Activated gamma-delta T cell (primary cell): ENCODE measurements around the gene CT45A6.
"Not testable (repeated sequence)": the region's sequence is repeated elsewhere in the genome, so short reads cannot be mapped to it uniquely, and the experiment has no call there.

Experiments
- DNase-seq: peaks from one replicate; lab custom pipeline; 2025; lab: John Stamatoyannopoulos, UW
- total RNA-seq, 2 donors: gene quantifications; one replicate each; lab custom pipeline; 2026; lab: John Stamatoyannopoulos, UW

The CT45A6 gene, protein sequence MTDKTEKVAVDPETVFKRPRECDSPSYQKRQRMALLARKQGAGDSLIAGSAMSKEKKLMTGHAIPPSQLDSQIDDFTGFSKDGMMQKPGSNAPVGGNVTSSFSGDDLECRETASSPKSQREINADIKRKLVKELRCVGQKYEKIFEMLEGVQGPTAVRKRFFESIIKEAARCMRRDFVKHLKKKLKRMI
- total RNA-seq: 0 reads per million in 2 donors

DNA sequence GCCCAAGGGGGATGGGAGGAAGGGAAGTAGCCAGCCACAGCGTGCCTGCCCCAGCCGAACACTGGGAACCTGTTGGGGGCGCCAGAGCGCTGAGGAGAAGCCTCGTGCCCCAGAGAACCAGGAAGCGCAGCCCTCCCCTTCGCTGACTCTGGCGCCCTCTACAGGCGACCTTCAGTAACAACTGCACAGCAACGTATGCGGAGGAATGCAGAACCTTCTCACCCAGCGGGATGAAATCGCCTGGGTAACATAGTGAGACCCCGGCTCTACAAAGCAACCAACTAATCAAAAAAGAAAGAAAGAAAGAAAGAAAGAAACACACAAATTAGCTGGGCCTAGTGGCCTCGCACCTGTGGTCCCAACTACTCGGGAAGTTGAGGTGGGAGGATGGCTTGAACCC lies at the start of gene CT45A6:
Gene CT45A6, minus strand, starts transcription at position 101 of the 400 bp plus-strand sequence. CDS start 3,794 bp downstream, outside the sequence.
- DNase-seq: not testable (repeated sequence)

DNA sequence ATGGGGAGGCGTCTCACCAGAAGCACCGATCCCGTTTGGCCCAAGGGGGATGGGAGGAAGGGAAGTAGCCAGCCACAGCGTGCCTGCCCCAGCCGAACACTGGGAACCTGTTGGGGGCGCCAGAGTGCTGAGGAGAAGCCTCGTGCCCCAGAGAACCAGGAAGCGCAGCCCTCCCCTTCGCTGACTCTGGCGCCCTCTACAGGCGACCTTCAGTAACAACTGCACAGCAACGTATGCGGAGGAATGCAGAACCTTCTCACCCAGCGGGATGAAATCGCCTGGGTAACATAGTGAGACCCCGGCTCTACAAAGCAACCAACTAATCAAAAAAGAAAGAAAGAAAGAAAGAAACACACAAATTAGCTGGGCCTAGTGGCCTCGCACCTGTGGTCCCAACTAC lies 34.6 kb upstream of the CT45A6 start, which contains the start of gene CT45A7:
Gene CT45A7, minus strand, starts transcription at position 101 of the 400 bp plus-strand sequence. CDS start 3,747 bp downstream, outside the sequence.
- DNase-seq: not testable (repeated sequence)

DNA sequence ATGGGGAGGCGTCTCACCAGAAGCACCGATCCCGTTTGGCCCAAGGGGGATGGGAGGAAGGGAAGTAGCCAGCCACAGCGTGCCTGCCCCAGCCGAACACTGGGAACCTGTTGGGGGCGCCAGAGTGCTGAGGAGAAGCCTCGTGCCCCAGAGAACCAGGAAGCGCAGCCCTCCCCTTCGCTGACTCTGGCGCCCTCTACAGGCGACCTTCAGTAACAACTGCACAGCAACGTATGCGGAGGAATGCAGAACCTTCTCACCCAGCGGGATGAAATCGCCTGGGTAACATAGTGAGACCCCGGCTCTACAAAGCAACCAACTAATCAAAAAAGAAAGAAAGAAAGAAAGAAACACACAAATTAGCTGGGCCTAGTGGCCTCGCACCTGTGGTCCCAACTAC lies 17.3 kb upstream of the CT45A6 start, which contains the start of gene CT45A2:
Gene CT45A2, minus strand, starts transcription at position 101 of the 400 bp plus-strand sequence. CDS start 3,747 bp downstream, outside the sequence.
- DNase-seq: not testable (repeated sequence)

DNA sequence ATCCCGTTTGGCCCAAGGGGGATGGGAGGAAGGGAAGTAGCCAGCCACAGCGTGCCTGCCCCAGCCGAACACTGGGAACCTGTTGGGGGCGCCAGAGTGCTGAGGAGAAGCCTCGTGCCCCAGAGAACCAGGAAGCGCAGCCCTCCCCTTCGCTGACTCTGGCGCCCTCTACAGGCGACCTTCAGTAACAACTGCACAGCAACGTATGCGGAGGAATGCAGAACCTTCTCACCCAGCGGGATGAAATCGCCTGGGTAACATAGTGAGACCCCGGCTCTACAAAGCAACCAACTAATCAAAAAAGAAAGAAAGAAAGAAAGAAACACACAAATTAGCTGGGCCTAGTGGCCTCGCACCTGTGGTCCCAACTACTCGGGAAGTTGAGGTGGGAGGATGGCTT lies 17.2 kb downstream of the CT45A6 start, which contains the start of gene CT45A5:
Gene CT45A5, minus strand, starts transcription at position 101 of the 400 bp plus-strand sequence. CDS start 3,774 bp downstream, outside the sequence.
- not testable (repeated sequence) for DNase-seq

DNA sequence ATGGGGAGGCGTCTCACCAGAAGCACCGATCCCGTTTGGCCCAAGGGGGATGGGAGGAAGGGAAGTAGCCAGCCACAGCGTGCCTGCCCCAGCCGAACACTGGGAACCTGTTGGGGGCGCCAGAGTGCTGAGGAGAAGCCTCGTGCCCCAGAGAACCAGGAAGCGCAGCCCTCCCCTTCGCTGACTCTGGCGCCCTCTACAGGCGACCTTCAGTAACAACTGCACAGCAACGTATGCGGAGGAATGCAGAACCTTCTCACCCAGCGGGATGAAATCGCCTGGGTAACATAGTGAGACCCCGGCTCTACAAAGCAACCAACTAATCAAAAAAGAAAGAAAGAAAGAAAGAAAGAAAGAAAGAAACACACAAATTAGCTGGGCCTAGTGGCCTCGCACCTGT lies 34.5 kb downstream of the CT45A6 start, which contains the start of gene CT45A3:
Gene CT45A3, minus strand, starts transcription at position 101 of the 400 bp plus-strand sequence. CDS start 3,747 bp downstream, outside the sequence.
- not testable (repeated sequence) for DNase-seq

DNA sequence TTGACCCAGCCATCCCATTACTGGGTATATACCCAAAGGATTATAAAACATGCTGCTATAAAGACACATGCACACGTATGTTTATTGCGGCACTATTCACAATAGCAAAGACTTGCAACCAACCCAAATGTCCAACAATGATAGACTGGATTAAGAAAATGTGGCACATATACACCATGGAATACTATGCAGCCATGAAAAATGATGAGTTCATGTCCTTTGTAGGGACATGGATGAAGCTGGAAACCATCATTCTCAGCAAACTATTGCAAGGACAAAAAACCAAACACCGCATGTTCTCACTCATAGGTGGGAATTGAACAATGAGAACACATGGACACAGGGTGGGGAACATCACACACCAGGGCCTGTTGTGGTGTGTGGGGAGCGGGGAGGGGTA lies 57.8 kb downstream of the CT45A6 start:
- DNase-seq: not testable (repeated sequence)
